ENCODE measurements around the gene NEB.
A peak's percentile ranks its signal among the peaks of the same experiment; 100 is the strongest.

Gene NEB

GRCh38 chr2:151733771-151734672 lies at the start of gene NEB:
Gene NEB, minus strand, starts transcription at chr2:151734476. Its CDS starts 1,320 bp downstream, at chr2:151733156.
- no peak for DNase-seq

- DNase-seq: no peak
Observed at GRCh38 chr2:151783133-151783520, 48.9 kb upstream of the NEB start.

GRCh38 chr2:151782378-151783132 lies 48.3 kb upstream of the NEB start:
- no peak for DNase-seq

GRCh38 chr2:151781642-151782041 lies 47.4 kb upstream of the NEB start:
- DNase-seq: no peak

- DNase-seq: no peak
Observed at GRCh38 chr2:151780938-151781337, 46.7 kb upstream of the NEB start.

- DNase-seq: no peak
Observed at GRCh38 chr2:151777935-151778334, 43.7 kb upstream of the NEB start.

GRCh38 chr2:151777487-151777886 lies 43.2 kb upstream of the NEB start:
- no peak for DNase-seq

GRCh38 chr2:151776367-151776766 lies 42.1 kb upstream of the NEB start:
- DNase-seq: no peak

GRCh38 chr2:151775057-151775740 lies 40.9 kb upstream of the NEB start:
- no peak for DNase-seq

- no peak for DNase-seq
Observed at GRCh38 chr2:151774506-151774905, 40.2 kb upstream of the NEB start.

GRCh38 chr2:151771599-151772358 lies 37.5 kb upstream of the NEB start:
- peak; percentile 84 for DNase-seq

GRCh38 chr2:151770995-151771394 lies 36.7 kb upstream of the NEB start:
- DNase-seq: no peak

GRCh38 chr2:151769606-151770005 lies 35.3 kb upstream of the NEB start:
- no peak for DNase-seq

- DNase-seq: no peak
Observed at GRCh38 chr2:151767536-151767935, 33.3 kb upstream of the NEB start.

GRCh38 chr2:151766437-151767153 lies 32.3 kb upstream of the NEB start:
- no peak for DNase-seq

- DNase-seq: no peak
Observed at GRCh38 chr2:151765760-151766410, 31.6 kb upstream of the NEB start.

- no peak for DNase-seq
Observed at GRCh38 chr2:151762694-151763093, 28.4 kb upstream of the NEB start.

- no peak for DNase-seq
Observed at GRCh38 chr2:151761687-151762086, 27.4 kb upstream of the NEB start.

GRCh38 chr2:151761193-151761592 lies 26.9 kb upstream of the NEB start:
- DNase-seq: no peak

- no peak for DNase-seq
Observed at GRCh38 chr2:151760139-151760650, 25.9 kb upstream of the NEB start.

- no peak for DNase-seq
Observed at GRCh38 chr2:151758744-151759143, 24.5 kb upstream of the NEB start.
